ENCODE data around the gene CEP72. TPM values are rescaled to one million over a fixed set of nuclear protein-coding genes. Genes with fewer than 3 reads are reported as not detected.

CEP72 gene
- total RNA-seq, 1 donor, result 3.3 TPM

DNA sequence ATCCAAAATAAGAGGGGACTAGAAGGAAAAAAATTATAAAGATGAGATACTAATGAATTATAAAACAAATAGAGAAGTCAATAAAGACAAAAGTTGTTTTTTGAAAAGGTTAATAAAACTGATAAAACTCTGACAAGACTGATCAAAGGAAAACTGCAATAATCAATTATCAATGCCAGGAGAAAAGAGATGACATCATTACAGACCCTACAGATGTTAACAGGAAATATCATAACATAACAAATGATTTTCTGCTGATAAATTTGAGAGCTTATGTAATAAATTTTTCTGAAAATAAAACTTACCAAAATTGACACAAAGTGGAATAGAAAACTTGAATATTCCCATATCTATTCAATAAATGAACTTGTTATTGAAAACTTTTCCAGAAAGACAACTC lies 34.3 kb upstream of the CEP72 start:
- Histone ChIP-seq H3K36me3 (ENCODE audit: insufficient read depth, low read length) (no peaks in the 10 kb centered on the region), H3K4me2 (ENCODE audit: insufficient read depth, low read length) (no peak overlapping the region), H3K4me1 (ENCODE audit: insufficient read depth, low read length) (no peaks in the 10 kb centered on the region), H3K27ac (ENCODE audit: low read depth, low read length) (no peak overlapping the region), H3K4me3 (ENCODE audit: insufficient read depth, low read length) (no peak overlapping the region), H2AFZ (ENCODE audit: low read length) (no peak overlapping the region), H4K20me1 (ENCODE audit: insufficient read depth, low read length) (no peaks in the 10 kb centered on the region), H3K9me3 (ENCODE audit: low read depth, low read length) (no peaks in the 10 kb centered on the region), H3K79me2 (ENCODE audit: insufficient read depth, low read length) (no peaks in the 10 kb centered on the region), H3K27me3 (ENCODE audit: insufficient read depth, low read length) (peaks cover 65% of the 10 kb centered on the region)
- DNase-seq (ENCODE audit: insufficient read length, low spot score, missing footprints), result no peak
- TF ChIP-seq, protein P1, sequence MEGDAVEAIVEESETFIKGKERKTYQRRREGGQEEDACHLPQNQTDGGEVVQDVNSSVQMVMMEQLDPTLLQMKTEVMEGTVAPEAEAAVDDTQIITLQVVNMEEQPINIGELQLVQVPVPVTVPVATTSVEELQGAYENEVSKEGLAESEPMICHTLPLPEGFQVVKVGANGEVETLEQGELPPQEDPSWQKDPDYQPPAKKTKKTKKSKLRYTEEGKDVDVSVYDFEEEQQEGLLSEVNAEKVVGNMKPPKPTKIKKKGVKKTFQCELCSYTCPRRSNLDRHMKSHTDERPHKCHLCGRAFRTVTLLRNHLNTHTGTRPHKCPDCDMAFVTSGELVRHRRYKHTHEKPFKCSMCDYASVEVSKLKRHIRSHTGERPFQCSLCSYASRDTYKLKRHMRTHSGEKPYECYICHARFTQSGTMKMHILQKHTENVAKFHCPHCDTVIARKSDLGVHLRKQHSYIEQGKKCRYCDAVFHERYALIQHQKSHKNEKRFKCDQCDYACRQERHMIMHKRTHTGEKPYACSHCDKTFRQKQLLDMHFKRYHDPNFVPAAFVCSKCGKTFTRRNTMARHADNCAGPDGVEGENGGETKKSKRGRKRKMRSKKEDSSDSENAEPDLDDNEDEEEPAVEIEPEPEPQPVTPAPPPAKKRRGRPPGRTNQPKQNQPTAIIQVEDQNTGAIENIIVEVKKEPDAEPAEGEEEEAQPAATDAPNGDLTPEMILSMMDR (IDR thresholded peaks at IDR 0.05; ENCODE audit: extremely low read depth, low read depth, low read length), result no peak

DNA sequence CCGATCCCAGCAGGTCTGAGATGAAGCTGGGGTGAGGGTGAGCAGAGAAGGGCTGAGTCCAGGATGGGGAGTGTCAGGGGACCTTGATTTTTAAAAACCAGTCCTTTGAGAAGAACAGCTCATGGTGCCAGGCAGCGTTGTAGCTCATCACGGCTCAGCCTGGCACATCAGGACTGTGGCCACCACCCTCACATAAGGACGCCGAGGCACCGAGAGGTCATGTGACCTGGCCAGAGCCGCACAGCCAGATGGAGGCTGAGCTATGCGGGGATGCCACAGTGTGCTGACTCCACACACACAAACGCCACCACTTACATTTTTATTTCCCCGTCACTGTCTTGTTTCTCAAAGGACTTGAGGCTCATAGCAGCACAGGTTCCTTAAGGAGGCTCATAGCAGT lies 32.9 kb upstream of the CEP72 start:
- no peak overlapping the region for H3K4me2 ChIP-seq (ENCODE audit: insufficient read depth, low read length)
- no peaks in the 10 kb centered on the region for H3K9me3 ChIP-seq (ENCODE audit: low read depth, low read length)
- no peak overlapping the region for H2AFZ ChIP-seq (ENCODE audit: low read length)
- no peak for DNase-seq (ENCODE audit: insufficient read length, low spot score, missing footprints)
- H3K4me1 ChIP-seq (ENCODE audit: insufficient read depth, low read length), result no peaks in the 10 kb centered on the region
- H3K4me3 ChIP-seq (ENCODE audit: insufficient read depth, low read length), result no peak overlapping the region
- H3K27me3 ChIP-seq (ENCODE audit: insufficient read depth, low read length), result peaks cover 55% of the 10 kb centered on the region
- no peaks in the 10 kb centered on the region for H3K36me3 ChIP-seq (ENCODE audit: insufficient read depth, low read length)
- no peaks in the 10 kb centered on the region for H3K79me2 ChIP-seq (ENCODE audit: insufficient read depth, low read length)
- TF ChIP-seq, protein P1 (IDR thresholded peaks at IDR 0.05; ENCODE audit: extremely low read depth, low read depth, low read length), result no peak
- no peak overlapping the region for H3K27ac ChIP-seq (ENCODE audit: low read depth, low read length)
- no peaks in the 10 kb centered on the region for H4K20me1 ChIP-seq (ENCODE audit: insufficient read depth, low read length)

DNA sequence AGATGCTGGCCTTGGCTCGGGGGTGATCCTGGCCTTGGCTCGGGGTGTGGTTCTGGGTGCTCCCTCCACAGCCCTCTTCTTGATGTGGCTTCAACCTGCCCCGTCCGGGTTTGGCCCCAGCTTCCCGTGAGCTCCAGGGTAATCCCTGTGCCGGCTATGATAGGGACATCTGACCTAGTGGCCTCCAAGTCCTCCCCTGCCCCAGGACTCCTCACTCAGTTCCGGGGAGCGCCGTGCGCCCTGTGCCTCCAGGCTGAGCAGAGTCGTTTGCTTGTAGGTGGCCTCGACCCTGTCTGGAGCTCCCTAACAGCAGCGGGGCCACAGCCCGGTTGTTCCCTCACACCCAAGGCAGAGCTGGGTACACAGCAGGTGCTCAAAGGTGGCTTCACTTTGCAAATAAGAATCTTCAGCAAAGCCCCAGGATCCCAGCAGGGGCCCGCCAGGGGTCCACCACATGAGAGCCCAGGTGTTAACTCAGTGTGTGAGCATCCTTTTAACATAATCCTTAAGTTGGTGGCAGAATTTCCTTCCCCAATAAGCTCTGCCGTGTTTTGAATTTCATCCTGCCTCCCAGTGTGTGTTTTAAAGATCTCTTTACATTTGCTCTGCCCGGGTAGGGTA lies 32.3 kb upstream of the CEP72 start:
- TF ChIP-seq, protein P1 (IDR thresholded peaks at IDR 0.05; ENCODE audit: extremely low read depth, low read depth, low read length), result no peak
- Histone ChIP-seq H3K27ac (ENCODE audit: low read depth, low read length) (no peak overlapping the region), H3K9me3 (ENCODE audit: low read depth, low read length) (no peaks in the 10 kb centered on the region), H4K20me1 (ENCODE audit: insufficient read depth, low read length) (no peaks in the 10 kb centered on the region), H3K27me3 (ENCODE audit: insufficient read depth, low read length) (peaks cover 55% of the 10 kb centered on the region), H2AFZ (ENCODE audit: low read length) (no peak overlapping the region), H3K4me2 (ENCODE audit: insufficient read depth, low read length) (no peak overlapping the region), H3K79me2 (ENCODE audit: insufficient read depth, low read length) (no peaks in the 10 kb centered on the region), H3K4me1 (ENCODE audit: insufficient read depth, low read length) (no peaks in the 10 kb centered on the region), H3K4me3 (ENCODE audit: insufficient read depth, low read length) (no peak overlapping the region), H3K36me3 (ENCODE audit: insufficient read depth, low read length) (no peaks in the 10 kb centered on the region)
- no peak for DNase-seq (ENCODE audit: insufficient read length, low spot score, missing footprints)

DNA sequence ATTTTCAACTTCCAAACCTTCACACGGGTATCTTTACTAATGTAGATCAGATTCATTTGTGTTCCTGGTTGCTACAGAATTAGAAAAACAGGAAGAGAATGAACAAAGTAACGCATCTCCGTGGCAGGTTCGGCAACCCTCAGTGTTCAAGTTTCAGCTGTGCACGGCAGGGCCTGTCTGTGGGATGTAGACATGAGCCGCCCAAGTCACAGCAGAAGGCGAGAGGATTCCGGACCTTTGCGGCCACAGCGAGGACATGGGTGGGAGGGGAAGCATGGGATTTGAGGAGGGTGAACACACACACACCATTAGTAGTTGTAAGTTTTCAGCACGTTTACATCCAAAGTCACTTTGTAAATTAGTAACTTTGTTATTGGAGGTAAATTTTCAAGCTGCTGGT lies 31.7 kb upstream of the CEP72 start:
- no peaks in the 10 kb centered on the region for H3K4me1 ChIP-seq (ENCODE audit: insufficient read depth, low read length)
- no peak overlapping the region for H2AFZ ChIP-seq (ENCODE audit: low read length)
- TF ChIP-seq, protein P1 (IDR thresholded peaks at IDR 0.05; ENCODE audit: extremely low read depth, low read depth, low read length), result no peak

More for the DNA sequence above, 31.7 kb upstream of the CEP72 start:
- Histone ChIP-seq H3K79me2 (ENCODE audit: insufficient read depth, low read length) (no peaks in the 10 kb centered on the region), H3K9me3 (ENCODE audit: low read depth, low read length) (no peaks in the 10 kb centered on the region), H3K36me3 (ENCODE audit: insufficient read depth, low read length) (no peaks in the 10 kb centered on the region), H3K27ac (ENCODE audit: low read depth, low read length) (no peak overlapping the region), H3K27me3 (ENCODE audit: insufficient read depth, low read length) (peaks cover 51% of the 10 kb centered on the region), H3K4me2 (ENCODE audit: insufficient read depth, low read length) (no peak overlapping the region), H4K20me1 (ENCODE audit: insufficient read depth, low read length) (no peaks in the 10 kb centered on the region), H3K4me3 (ENCODE audit: insufficient read depth, low read length) (no peak overlapping the region)
- DNase-seq (ENCODE audit: insufficient read length, low spot score, missing footprints), result no peak

Data from osteoblast (primary cell).